ENCODE measurements around the gene LGR4. TPM values are rescaled to one million over a fixed set of nuclear protein-coding genes. Genes with fewer than 3 reads are reported as not detected.

The LGR4 gene
- total and polyA plus RNA-seq, 2 of the 13 experiments (the other 11 are each of a cell fraction or from before 2014, with no cell fraction given): 42.1 to 68.7 TPM

GRCh38 chr11:27401833-27402316 lies 70.7 kb downstream of the LGR4 start (continued):
- peak; percentile 92; the same call in 1 of the 2 replicates for TF ChIP-seq AHDC1 (CRISPR knock-in tag; IDR thresholded peaks at IDR 0.05; ENCODE audit: borderline replicate concordance)
- TF ChIP-seq RXRB (CRISPR knock-in tag; IDR thresholded peaks at IDR 0.05; ENCODE audit: borderline replicate concordance): peak; percentile 86
- TF ChIP-seq ZKSCAN8 (CRISPR knock-in tag; IDR thresholded peaks at IDR 0.05; ENCODE audit: borderline replicate concordance): 0 out of 2 replicates have a peak, but pooled peaks have one; percentile 35
- no peak for TF ChIP-seq ZBTB42 (CRISPR knock-in tag; IDR thresholded peaks at IDR 0.05)
- TF ChIP-seq ZBTB7A (CRISPR knock-in tag; IDR thresholded peaks at IDR 0.05): peak; percentile 19; the same call in 1 of the 2 replicates
- no peak for TF ChIP-seq ZNF703 (CRISPR knock-in tag; IDR thresholded peaks at IDR 0.05; ENCODE audit: borderline replicate concordance)
- no peak for TF ChIP-seq ZNF441 (CRISPR knock-in tag; IDR thresholded peaks at IDR 0.05; ENCODE audit: borderline replicate concordance)
- no peak for TF ChIP-seq CBFB (CRISPR knock-in tag; IDR thresholded peaks at IDR 0.05)
- TF ChIP-seq ARID3A (IDR thresholded peaks at IDR 0.05; ENCODE audit: low read depth, low read length): no peak; the same call in 1 of the 2 replicates
- no peak for TF ChIP-seq ZNF547 (CRISPR knock-in tag; IDR thresholded peaks at IDR 0.05)
- peak; percentile 48 for TF ChIP-seq ZNF331 (CRISPR knock-in tag; IDR thresholded peaks at IDR 0.05)
- TF ChIP-seq CENPBD1 (CRISPR knock-in tag; IDR thresholded peaks at IDR 0.05; ENCODE audit: borderline replicate concordance, low read depth): no peak
- TF ChIP-seq CEBPZ (IDR thresholded peaks at IDR 0.05; ENCODE audit: low read length): no peak
- TF ChIP-seq ZNF512 (CRISPR knock-in tag; IDR thresholded peaks at IDR 0.05): no peak
- no peak for TF ChIP-seq BRF2 (CRISPR knock-in tag; IDR thresholded peaks at IDR 0.05)

All from HepG2 (cell line).